NCI-H1048 (cell line): ENCODE data around the gene PSAPL1.

Source experiments
- DNase-seq: peaks from one replicate; lab custom pipeline; 2025; lab: John Stamatoyannopoulos, UW

PSAPL1 gene

DNA sequence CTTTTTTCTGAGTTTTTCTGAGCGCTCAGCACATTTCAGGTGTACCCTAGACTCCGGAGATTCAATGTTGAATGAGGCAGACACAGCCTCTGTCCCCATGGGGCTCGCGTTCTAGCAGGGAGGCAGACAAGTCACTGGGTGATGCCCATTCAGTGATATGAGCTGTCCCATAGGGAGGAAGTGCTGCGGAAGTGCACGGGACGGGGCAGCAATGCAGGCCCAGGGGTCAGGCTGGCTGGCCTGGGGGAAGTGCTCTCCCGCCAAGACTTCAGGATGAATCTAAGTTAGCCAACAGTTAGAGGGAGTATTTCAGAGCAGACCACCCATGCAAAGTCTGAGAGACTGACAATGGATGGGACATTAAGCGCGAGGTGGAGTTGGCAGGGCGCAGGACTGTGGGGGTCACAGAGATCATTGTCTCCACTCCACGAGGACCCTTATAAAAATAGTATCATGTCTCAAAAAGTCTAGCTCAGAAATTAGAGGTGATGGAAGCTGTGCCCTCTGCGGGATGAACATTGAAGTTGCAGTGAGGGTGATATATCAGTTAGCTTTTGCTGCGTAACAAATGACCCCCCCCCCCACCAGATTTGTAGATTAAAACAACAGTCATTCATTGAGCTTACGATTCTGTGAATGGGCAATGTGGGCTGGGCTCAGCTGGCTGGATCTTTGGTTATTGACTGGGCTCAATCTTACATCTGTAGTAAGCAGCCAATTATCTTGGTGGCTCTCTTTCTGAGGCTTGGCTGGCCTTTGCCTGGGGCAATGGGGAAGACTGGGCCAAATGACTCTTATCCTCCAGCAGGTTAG, 16.4 kb downstream of the PSAPL1 start:
- no peak for DNase-seq

DNA sequence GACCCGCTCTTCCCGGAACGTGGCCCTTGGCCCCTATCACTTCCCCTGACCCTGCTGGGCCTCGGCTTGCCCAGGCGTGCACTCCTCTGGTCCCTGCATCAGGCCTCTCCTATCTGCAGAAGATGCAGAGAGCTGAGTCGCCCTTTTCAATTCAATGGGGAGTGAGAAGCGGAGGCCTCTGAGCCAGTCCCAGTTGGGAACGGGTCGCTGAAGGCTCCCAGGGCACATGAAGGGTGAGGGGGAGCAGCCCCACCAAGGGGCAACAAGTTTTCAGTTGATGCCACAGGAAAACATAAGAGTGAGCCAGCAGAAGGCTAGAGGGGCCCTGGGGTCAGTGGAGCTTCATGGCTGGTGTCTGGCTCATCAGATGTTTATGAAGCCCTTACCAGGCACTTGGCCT, 17.1 kb downstream of the PSAPL1 start:
- no peak for DNase-seq

DNA sequence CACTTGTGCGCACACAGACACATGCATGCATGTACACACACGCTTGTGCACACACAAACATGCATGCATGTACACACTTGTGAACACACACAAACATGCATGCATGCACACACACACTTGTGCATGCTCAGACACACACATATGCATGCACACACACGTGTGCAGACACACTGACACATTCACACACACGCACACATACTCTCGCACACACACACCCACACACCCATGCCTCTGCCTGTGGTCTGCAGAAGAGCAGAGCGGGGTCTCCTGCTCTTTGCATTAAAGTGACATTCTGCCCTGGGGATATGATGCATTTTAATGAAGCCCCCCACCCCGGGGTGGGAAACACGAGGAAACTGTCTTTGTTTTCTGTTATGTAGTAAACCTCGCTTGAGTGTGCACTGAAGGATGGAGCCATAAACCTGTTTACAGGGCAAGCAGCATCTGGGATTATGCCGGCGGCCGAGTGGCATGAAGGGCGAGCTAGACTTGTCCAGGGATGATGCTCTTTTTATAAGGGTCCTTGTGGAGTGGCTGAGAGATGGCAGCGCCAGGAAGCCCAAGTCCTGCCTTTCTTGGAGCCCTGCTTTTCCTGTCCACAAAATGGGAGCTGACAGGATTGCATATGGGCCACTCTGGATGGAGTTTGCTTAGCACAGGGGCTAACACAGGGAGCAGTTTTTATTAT, 17.8 kb downstream of the PSAPL1 start:
- no peak for DNase-seq

DNA sequence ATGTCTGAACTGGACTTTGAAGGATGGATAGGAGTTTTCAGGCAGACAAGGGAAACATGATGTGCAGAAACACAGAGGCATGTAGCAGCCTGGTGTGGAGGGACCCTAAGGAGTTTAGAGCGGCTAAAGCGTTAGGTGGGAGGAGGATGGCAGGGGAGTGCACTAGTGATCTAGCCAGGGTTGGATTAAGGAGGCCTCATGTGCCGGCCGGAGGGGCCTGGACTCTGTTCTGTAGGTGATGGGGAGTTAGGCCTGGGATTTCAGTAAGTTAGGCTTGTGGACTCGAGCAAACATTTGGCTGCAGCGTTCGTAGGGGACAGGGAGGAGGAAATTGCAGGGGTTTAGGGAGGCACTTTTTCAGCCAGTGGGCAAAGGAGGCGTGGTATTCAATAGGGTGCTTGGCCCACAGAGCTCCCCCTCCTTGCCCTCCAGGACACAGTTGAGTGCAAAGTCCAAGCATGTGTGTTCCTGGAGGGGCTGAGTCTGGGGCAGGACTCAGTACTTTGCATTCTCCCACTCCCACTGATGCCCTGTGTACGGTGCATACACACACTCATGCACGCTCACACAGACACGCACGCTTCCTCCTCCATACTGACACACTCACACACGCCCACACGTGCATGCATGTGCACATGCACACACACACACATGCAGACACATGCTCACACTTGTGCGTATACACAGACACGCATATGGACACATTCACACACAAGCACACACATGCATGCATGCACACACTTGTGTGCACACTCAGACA, 18.6 kb downstream of the PSAPL1 start:
- DNase-seq = no peak

DNA sequence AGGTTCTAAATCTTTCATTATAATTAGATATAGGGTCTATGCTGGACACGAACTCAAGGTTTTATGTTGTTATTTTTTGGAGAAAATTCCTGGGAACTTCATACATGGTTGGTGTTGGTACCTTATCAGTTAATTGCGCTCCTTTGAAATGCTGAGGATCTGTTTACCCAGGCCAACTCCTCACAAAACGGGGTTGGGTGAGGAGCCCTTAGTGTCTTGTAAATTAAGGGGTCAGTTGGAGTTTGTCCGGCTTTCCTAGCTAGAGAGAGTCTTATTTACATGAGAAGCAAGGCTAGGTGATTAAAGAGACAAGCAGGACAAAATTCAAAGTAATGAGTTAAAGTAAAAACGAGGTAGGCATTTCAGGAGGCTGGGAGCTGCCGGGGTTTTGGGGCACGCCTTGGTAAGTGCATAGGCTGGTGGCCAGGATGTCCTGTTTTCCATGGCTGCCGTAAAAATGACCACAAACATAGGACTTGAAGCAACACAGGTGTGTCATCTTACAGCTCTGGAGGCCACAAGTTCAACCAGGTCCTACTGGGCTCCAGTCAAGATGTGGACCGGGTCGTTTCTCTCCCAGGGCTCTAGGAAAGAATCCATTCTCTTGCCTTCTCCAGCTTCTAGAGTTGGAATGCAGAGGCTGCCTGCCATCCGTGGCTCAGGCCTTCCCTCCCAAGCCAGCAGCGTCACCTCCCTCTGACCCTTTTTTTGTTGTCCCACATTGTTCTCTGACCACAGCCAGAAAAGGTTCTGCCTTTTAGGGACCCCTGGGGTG, 19.8 kb downstream of the PSAPL1 start:
- no peak for DNase-seq

DNA sequence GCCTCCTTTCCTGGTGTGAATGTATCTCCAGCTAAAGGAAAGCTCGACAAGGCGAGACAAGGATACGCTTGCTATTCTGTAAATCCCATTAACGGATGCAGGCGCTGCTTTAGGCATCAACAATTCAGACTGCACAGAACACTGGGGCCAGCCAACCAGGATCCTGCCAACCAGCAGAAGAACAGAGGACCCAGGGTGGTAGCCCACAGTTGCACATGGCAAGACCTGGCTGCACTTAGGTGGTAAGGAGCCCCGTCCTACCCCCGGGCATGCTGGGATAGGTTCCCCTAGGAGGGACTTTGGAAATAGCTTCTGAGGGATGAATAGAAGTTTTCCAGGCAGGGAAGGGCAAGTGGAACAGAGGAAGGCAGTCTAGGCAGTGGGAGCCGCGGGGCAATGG, 20.7 kb downstream of the PSAPL1 start:
- DNase-seq = no peak

DNA sequence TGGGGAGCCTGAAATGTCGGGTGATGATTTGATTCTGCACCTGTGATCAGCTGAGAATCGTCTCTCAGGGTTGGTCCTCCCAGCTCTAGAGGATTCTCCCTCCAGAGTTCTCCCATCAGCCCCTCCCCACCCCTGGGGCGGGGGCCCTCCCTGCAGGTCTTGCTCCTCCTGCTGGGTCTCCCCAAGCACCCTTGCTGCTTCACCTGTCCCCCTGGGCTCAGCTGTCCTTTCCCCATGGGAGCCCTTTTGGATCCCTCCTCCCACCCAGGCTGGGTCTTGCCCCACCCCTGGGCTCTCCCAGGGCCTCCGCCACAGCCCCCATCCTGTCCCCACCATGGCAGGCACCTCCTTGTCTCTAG, 22.2 kb downstream of the PSAPL1 start:
- DNase-seq = no peak

DNA sequence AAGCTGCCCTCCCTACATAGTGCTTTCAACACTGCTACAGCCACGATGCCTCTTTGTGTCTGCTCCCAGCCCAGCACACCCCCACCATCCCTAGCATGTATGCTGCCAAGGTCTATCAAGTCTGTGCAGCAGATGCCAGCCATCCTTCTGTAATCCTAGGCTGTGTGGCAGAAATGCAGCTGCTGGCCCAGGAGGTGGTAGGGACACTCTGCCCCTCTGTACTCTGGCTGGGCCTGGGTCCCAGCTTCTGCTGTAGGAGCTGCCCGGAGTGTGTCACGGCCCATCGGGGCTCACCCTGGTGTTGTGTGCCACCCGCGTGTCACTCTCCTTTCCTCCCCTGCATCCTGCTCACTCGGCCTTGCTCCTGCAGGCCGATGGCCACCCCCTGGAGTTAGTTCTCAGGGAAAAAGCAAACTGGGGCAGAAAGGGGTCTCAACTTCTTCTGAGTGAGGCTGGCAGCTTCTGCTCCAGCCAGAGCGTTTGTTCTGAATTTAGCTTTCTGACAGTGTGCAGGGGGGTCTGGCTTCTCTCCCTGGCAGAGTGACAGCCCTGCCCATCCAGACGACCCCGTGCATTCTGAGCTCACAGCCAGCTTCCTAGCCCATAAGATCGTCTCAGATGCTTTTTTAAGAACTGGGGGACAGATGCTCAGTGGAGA, 22.7 kb downstream of the PSAPL1 start:
- no peak for DNase-seq

DNA sequence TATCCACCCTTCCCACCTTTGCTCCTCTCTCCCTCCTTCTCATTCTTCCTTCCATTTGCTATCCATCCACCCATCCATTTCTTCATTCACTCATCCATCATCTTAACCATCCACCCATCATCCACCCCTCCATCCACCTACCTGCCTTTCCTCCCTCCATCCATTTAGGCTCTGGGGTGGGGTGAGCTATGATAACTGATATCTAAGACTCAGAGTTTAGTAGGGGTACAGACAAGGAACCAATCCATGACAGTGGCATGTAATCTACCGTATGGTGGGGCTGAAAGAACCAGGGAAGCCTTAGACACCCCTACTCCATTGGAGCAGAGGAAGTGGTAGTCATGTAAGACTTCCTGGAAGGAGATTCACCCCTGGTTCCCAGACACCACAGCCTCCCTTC, 23.2 kb downstream of the PSAPL1 start:
- DNase-seq = no peak

DNA sequence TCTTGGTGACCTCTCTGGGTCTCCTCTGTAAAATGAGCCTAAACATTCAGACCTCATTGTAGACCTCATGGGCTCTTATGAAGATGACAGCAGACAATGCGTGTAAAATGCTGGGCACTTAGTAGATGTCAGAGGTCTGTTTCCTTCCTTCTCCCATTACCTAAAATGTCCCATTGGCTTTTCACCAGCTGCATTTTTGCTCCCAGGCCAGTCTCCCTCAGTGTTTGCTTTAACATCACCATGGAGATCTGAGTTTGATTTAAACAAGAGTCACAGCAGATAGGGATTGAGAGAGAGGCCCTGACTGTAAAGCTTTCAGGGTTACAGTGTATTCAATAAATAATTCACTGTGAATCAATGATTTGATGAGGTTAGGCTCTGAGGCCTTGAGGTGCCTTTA, 24.3 kb downstream of the PSAPL1 start:
- no peak for DNase-seq

DNA sequence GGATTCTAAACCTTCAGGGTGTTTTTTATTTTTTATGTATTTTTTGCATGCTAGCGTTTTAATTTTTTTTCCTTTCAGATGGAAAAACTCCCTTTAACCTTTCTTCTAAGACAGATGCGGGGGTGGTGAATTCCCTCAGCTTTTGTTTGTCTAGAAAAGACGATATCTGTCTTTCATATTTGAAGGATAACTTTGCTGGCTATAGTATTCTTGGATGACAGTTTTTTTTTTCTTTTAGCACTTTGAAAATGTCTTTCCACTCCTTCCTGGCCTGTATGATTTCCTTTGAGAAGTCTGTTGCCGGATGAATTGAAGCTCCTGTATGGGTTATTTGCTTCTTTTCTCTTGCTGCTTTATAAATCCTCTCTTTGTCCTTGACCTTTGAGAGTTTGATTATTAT, 26.6 kb downstream of the PSAPL1 start:
- no peak for DNase-seq

DNA sequence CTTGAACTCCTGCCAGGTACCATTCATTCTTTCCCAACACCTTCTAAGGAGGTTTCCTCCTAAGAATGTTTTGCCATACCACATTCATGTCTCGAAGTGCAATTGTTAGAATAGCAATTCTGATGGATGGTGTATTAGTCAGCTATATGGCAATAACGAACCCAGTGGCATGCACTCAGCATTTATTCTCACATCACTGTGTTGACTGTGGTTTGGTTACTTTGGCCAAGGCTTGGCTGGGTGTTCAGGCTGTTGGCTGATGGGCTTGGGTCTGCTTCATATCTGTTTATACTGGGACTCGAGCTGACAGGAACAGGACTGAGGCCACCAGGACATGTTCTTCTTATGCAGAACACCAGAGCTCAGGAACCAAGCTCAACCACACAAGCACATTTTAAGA, 31.7 kb downstream of the PSAPL1 start:
- DNase-seq = no peak

DNA sequence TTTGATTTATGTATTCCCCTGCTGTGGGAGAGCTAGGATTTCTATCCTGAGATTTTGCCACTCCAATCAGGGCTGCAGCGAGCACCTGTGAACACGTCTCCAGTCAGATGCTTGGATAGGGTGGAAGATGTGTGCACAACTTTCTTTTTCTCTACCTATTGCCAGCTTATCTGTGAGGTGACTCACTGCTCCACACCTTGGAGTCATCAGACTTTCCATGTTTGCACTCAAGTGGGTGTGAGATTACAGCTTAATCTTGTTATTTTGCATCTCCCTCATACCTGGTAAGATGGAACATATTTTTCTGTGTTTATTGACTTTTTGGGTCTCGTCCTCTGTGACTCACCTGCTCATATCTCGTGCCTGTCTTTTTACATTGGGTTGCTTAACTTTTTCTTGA, 32.2 kb downstream of the PSAPL1 start:
- DNase-seq = no peak

DNA sequence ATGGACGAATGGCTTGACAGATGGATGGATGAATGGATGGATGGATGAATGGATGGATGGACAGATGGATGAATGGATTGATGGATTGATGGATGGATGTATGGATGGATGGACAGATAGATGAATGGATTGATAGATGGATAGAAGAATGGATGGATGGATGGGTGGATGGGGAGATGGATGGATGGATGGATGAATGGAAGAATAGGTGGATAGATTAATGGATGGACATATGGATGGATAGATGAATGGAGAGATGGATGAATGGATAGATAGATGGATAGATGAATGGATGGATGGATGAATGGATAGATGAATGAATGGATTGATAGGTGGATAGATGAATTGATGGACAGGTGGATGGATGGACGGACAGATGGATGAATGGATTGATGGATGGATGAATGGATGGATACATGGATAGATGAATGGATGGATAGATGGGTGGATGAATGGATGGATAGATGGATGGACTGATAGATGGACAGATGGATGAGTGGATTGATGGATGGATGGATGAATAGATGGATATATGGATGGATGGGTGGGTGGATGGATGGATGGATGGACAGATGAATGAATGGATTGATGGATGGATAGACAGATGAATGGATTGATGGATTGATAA, 33.9 kb downstream of the PSAPL1 start:
- no peak for DNase-seq

DNA sequence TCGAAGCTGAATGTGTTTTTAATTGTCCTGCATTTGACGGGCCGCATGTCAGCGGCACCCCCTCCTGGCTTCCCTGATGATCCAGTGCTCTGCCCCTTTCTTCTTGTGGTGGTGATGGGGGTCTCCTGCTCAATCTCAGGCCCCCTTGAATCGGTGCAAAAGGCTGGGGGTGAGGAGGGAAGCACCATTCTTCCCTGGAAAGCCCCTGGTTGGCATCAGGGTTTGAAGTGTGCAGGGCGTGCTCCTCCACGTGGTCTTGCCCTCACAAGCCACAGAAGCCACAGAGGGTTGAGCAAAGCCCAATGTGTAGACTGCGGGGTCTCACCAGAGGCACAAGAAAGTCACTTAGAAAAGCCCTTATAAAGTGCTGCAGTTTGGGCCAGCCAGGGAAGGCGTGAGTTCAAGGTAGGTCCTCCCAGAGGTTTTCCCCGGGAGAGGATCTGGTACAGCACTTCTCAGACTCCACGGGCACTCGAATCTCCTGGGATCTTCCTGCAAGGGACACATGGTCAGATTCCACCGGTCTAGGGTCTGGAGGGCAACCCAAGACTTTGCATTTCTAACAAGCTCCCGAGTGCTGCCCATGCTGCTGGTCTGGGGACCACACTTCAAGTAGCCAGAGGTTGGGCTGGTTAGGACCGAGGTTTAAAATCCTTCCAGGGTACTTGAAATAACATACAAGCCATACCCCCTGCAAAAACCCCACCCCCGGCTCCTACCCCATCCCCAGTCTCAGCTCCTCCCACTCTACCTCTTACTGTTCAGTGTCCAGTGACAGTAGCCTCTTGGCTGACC, 35.1 kb downstream of the PSAPL1 start:
- DNase-seq = no peak

DNA sequence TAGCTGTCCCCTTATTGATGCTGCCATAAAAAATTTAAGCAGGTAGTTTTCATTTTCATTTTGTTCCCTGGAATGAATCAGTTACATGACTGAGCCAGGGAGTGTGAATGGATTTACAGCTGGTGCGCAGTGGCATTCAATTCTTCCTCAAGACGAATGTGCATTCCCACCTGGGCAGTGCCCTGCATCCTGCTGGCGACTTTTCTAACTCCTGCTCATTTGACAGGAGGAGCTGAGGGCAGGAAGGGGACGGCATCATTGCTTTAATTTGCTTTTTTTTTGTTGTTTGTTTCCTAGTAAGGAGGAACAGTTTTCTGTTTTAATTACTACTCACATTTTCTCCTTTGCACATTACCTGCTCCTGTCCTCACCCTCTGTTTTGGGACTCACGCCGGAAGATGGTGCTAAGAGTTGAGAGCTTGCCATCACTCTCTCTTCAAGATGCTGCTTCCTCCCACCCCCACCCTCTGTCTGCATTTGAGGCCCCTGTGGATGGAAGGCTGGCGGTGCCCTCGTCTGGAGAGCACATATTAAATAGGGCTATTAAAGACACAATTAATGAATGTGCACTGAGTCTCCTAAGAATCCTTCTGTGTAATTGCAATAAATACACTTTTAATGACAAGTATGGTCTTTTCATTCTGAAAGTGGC, 35.8 kb downstream of the PSAPL1 start:
- no peak for DNase-seq

DNA sequence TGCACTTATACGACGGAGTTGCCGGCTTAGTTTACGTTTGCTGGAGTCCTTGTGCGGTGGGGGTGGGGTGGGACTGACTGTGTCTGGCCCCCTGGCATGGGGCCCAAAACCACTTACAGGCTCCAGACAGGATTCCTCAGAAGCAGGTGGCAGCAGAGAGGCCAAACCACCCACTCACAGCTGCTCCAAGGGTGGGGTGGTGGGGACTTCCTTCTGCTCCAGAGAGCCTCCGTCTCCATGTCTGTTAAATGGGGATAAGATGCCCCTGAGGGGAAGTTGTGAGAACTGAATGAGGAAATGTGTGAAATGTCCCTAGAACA, 36.7 kb downstream of the PSAPL1 start:
- no peak for DNase-seq

DNA sequence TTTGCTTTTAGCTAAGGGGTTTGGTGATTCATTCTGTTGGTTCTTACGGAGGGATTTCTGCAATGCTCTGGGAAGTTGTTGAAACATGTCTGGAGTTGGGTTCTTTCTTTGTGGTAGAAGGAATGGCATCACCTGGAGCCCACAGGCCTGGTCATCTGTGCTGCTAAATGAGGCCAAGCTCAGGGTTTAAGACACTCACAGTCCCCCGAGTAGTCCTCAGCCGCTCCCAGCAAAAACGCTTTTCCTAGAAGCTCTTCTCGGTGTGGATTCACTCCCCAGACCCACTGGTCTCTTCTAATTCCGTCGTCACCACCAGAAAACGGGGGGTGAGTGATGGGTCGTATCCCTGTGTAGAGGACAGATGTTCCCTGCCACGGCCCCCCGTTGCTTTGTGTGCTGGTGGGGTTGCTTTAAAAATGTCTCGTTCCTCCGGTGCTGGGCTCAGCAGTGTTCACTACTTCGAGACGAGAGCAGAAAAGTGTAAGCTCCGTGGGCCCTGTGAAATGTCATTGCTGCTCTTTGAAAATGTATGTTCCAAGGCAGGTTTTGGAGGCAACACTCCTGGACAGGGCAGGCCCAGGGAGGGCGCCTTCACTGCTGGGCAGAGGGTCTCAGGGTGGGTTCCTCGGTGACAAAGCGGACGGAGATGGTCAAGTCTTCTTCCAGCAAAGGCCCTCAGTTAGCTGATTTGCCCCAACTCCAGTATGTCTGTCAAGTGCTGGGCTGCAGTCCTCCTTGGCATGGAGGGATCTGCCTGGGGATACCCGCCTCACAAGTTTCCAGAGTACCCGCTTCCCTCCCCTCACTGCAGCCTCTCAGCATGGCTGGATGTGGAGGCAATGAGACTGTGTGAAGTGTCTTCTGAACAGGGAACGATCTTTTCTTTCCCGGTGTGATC, 37.3 kb downstream of the PSAPL1 start:
- no peak for DNase-seq
